Gastrocnemius medialis (tissue), 4 donors: ENCODE results near the gene PAX5. TPM values are rescaled to one million over a fixed set of nuclear protein-coding genes. Genes with fewer than 3 reads are reported as not detected.

ENCODE experiments used
- ATAC-seq, 2 donors: fragments of 150-250 bp; one replicate each; pipeline ENCODE4 v1.9.1; 2016
- DNase-seq, 2 donors: peaks; one replicate each; pipeline ENCODE4 v3.0.0-alpha.2; 2019
- H3K27ac ChIP-seq, 4 donors: fragments of 200-600 bp; sonication (generic); 1 replicate in 1 of 4; 2 replicates in 3 of 4; pipeline ENCODE4 v1.5.1; 2016 to 2018; ENCODE audit warnings: mild to moderate bottlenecking in 2 of 4, moderate library complexity in 1 of 4
- H3K27me3 ChIP-seq, 3 donors: fragments of 200-600 bp; sonication (generic) in 2 of 3; 1 replicate in 1 of 3; 2 replicates in 2 of 3; pipeline versions ENCODE4 v1.5.1 to v1.6.0; 2016 to 2019; ENCODE audit warnings: mild to moderate bottlenecking in 1 of 3, moderate library complexity in 1 of 3
- H3K36me3 ChIP-seq, 2 donors: fragments of 200-600 bp; sonication (generic) in 1 of 2; one replicate each; pipeline ENCODE4 v1.5.1; 2017 to 2018
- H3K4me1 ChIP-seq, 2 donors: fragments of 200-600 bp; sonication (generic) in 1 of 2; one replicate each; pipeline ENCODE4 v1.5.1; 2016 to 2017; ENCODE audit warnings: mild to moderate bottlenecking in 2 of 2
- H3K4me3 ChIP-seq, 4 donors: fragments of 200-600 bp; sonication (generic) in 3 of 4; 1 replicate in 1 of 4; 2 replicates in 3 of 4; pipeline ENCODE4 v1.5.1; 2016 to 2019; ENCODE audit warnings: mild to moderate bottlenecking in 2 of 4
- H3K9me3 ChIP-seq, 3 donors: fragments of 200-600 bp; sonication (generic) in 2 of 3; 1 replicate in 1 of 3; 2 replicates in 2 of 3; pipeline ENCODE4 v1.5.1; 2016 to 2019
- CTCF ChIP-seq, 5 experiments: fragments of 450-650 bp in 3 of 5; fragments of 200-600 bp in 2 of 5; sonication (generic) in 2 of 5; IDR thresholded peaks in 4 of 5; conservative IDR thresholded peaks in 1 of 5; 1 replicate in 4 of 5; 2 replicates in 1 of 5; pipeline ENCODE4 v1.5.1; 2016 to 2019; ENCODE audit warnings: antibody characterized with exemption in 5 of 5, mild to moderate bottlenecking in 3 of 5, moderate library complexity in 3 of 5
- POLR2A ChIP-seq, 2 donors: fragments of 450-650 bp; IDR thresholded peaks; one replicate each; pipeline ENCODE4 v1.6.1; 2017; ENCODE audit warnings: antibody characterized with exemption in 2 of 2, mild to moderate bottlenecking in 2 of 2, moderate library complexity in 2 of 2
- in situ Hi-C, 4 donors: fragments of 200-750 bp; cut with MboI; loops; one replicate each; pipeline versions ENCODE4 v1.15.0 to v1.8.0; 2017; ENCODE audit warnings: low sequenced_read_pairs in 4 of 4
- intact Hi-C: fragments of 100-400 bp; cut with DNase I; formaldehyde crosslinking; loops from one replicate; pipeline ENCODE4 v1.15.1; 2023; ENCODE audit warnings: low total_unique reads
- total RNA-seq, 4 donors: library from RNA; depleted of rRNA; stranded (reverse); fragments of >200 nt; gene quantifications; one replicate each; pipeline versions ENCODE4 v1.1.0 to v1.2.3, GENCODE V29; 2016

The PAX5 gene
- total RNA-seq, 4 donors from 2014 or later: 0.19 TPM; not detected in 3

GRCh38 chr9:36911037-36911436 is 123.0 kb downstream of the PAX5 start:
- ATAC-seq (no peak), DNase-seq (no peak)
- H3K36me3 ChIP-seq: no peaks in the 10 kb centered on the region
- H3K4me3 ChIP-seq: no peak overlapping the region
- TF ChIP-seq POLR2A (IDR thresholded peaks at IDR 0.05) (no peak), CTCF (IDR thresholded peaks at IDR 0.05 in 4 of 5, conservative IDR thresholded peaks at IDR 0.05 in 1 of 5) (no peak)
- in situ Hi-C loops (no loop called here), intact Hi-C loops (no loop called here)
- H3K27ac ChIP-seq: no peak overlapping the region
- no peaks in the 10 kb centered on the region for H3K9me3 ChIP-seq
- H3K4me1 ChIP-seq: no peaks in the 10 kb centered on the region
- H3K27me3 ChIP-seq: no peaks in the 10 kb centered on the region

- in situ Hi-C loops (no loop called here), intact Hi-C loops (no loop called here)
- DNase-seq: no peak
- Histone ChIP-seq H3K9me3 (no peaks in the 10 kb centered on the region), H3K4me3 (no peak overlapping the region), H3K27ac (no peak overlapping the region), H3K4me1 (no peaks in the 10 kb centered on the region), H3K27me3 (no peaks in the 10 kb centered on the region), H3K36me3 (no peaks in the 10 kb centered on the region)
- no peak for TF ChIP-seq CTCF (IDR thresholded peaks at IDR 0.05 in 4 of 5, conservative IDR thresholded peaks at IDR 0.05 in 1 of 5)
- ATAC-seq: no peak
Observed at GRCh38 chr9:36906492-36906891, 127.6 kb downstream of the PAX5 start.

GRCh38 chr9:36905101-36906066 is 128.7 kb downstream of the PAX5 start:
- Histone ChIP-seq H3K4me3 (no peak overlapping the region), H3K36me3 (no peaks in the 10 kb centered on the region), H3K9me3 (no peaks in the 10 kb centered on the region), H3K27me3 (no peaks in the 10 kb centered on the region), H3K27ac (no peak overlapping the region), H3K4me1 (no peaks in the 10 kb centered on the region)
- TF ChIP-seq CTCF (IDR thresholded peaks at IDR 0.05 in 4 of 5, conservative IDR thresholded peaks at IDR 0.05 in 1 of 5) (no peak), POLR2A (IDR thresholded peaks at IDR 0.05) (no peak)
- DNase-seq (no peak), ATAC-seq (no peak)
- intact Hi-C loops: no loop called here
- in situ Hi-C loops: no loop called here

GRCh38 chr9:36903541-36904435 is 130.3 kb downstream of the PAX5 start:
- no peaks in the 10 kb centered on the region for H3K4me1 ChIP-seq
- intact Hi-C loops (no loop called here), in situ Hi-C loops (no loop called here)
- H3K9me3 ChIP-seq: no peaks in the 10 kb centered on the region
- no peaks in the 10 kb centered on the region for H3K36me3 ChIP-seq
- ATAC-seq (no peak), DNase-seq (no peak)
- no peaks in the 10 kb centered on the region for H3K27me3 ChIP-seq
- TF ChIP-seq CTCF (IDR thresholded peaks at IDR 0.05 in 4 of 5, conservative IDR thresholded peaks at IDR 0.05 in 1 of 5): no peak
- H3K4me3 ChIP-seq: no peak overlapping the region
- H3K27ac ChIP-seq: no peak overlapping the region
